ENCODE data around the gene LHFPL6.

The LHFPL6 gene

GRCh38 chr13:39312596-39312995, 290.4 kb downstream of the LHFPL6 start:
- no peak for TF ChIP-seq CTCF (IDR thresholded peaks at IDR 0.05; ENCODE audit: low read depth, low read length)
- no peak overlapping the region for H3K4me3 ChIP-seq (replicated peaks in 1 of 2; ENCODE audit: low read depth in 2 of 2, low read length in 2 of 2)
- DNase-seq (ENCODE audit: low read depth in 2 of 2) = no peak

- DNase-seq (ENCODE audit: low read depth in 2 of 2) = peak; percentile 26 to 50
- H3K4me3 ChIP-seq (replicated peaks in 1 of 2; ENCODE audit: low read depth in 2 of 2, low read length in 2 of 2) = no peak overlapping the region
- TF ChIP-seq CTCF (IDR thresholded peaks at IDR 0.05; ENCODE audit: low read depth, low read length) = no peak
Observed at GRCh38 chr13:39311619-39312018, 291.4 kb downstream of the LHFPL6 start.

GRCh38 chr13:39310961-39311360, 292.0 kb downstream of the LHFPL6 start:
- no peak for DNase-seq (ENCODE audit: low read depth in 2 of 2)
- TF ChIP-seq CTCF (IDR thresholded peaks at IDR 0.05; ENCODE audit: low read depth, low read length) = no peak
- H3K4me3 ChIP-seq (replicated peaks in 1 of 2; ENCODE audit: low read depth in 2 of 2, low read length in 2 of 2) = no peak overlapping the region

GRCh38 chr13:39306639-39307589, 296.1 kb downstream of the LHFPL6 start:
- no peak overlapping the region for H3K4me3 ChIP-seq (replicated peaks in 1 of 2; ENCODE audit: low read depth in 2 of 2, low read length in 2 of 2)
- DNase-seq (ENCODE audit: low read depth in 2 of 2) = no peak
- TF ChIP-seq CTCF (IDR thresholded peaks at IDR 0.05; ENCODE audit: low read depth, low read length) = no peak

- no peak for TF ChIP-seq CTCF (IDR thresholded peaks at IDR 0.05; ENCODE audit: low read depth, low read length)
- DNase-seq (ENCODE audit: low read depth in 2 of 2) = no peak
- no peak overlapping the region for H3K4me3 ChIP-seq (replicated peaks in 1 of 2; ENCODE audit: low read depth in 2 of 2, low read length in 2 of 2)
Observed at GRCh38 chr13:39302820-39303219, 300.2 kb downstream of the LHFPL6 start.

- DNase-seq (ENCODE audit: low read depth in 2 of 2) = no peak
- no peak overlapping the region for H3K4me3 ChIP-seq (replicated peaks in 1 of 2; ENCODE audit: low read depth in 2 of 2, low read length in 2 of 2)
- no peak for TF ChIP-seq CTCF (IDR thresholded peaks at IDR 0.05; ENCODE audit: low read depth, low read length)
Observed at GRCh38 chr13:39298951-39299350, 304.0 kb downstream of the LHFPL6 start.
